ELF-1 (cell line): ENCODE data around the gene ASCL2.
A peak's percentile ranks its signal among the peaks of the same experiment; 100 is the strongest.

Experiments
- DNase-seq: peaks from one replicate; pipeline ENCODE4 v3.0.0-alpha.2; 2016; ENCODE audit warnings: low read depth, low spot score

Gene ASCL2

DNA sequence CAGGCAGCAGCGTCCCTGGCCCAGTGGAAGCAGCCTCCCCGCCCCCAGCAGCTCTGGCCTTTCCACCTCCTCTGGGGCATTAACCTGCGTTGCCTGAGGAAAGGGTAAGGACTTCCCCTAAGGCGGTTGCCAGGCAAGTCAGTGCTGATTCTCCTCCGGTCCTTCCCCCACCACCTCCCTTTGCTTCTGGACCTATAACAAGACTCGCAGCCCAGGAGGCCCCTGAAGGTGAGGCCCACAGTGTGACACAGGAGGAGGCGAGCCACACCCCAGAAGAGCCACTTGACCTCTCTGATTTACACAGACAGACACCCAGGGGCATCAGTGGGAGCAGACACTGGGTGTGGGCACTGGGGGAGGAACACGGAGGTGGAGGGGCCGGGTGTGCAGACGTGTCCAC, 35.4 kb downstream of the ASCL2 start:
- no peak for DNase-seq

DNA sequence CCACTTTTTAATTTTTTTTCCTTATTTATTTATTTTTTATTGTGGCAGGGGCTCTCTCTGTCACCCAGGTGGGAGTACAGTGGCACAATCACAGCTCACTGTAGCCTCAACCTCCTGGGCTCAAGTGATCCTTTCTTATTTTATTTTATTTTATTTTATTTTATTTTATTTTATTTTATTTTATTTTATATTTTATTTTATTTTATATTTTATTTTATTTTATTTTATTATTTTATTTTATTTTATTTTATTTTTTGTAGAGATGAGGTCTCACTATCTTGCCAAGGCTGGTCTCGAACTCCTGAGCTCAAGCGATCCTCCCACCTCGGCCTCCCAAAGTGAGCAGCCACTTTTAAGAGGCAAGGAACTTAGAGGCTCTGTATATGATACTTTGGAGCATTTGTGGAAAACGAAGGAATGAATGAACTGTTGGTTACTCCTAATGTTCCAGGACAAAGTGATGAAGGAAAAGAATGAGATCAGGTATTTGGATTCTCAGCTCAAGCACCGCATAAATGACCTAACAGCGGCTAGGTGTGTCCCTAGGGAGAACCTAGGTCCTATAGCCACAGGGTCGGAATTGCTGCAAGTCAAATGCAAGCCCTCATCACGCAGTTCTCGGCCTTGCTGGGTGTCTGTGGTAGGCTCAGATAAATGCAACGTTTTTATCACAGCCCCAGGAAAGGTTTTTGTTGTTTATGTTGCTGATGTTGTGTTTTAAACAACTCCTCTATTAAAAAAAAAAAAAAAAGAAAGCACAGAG, 36.5 kb downstream of the ASCL2 start:
- no peak for DNase-seq

DNA sequence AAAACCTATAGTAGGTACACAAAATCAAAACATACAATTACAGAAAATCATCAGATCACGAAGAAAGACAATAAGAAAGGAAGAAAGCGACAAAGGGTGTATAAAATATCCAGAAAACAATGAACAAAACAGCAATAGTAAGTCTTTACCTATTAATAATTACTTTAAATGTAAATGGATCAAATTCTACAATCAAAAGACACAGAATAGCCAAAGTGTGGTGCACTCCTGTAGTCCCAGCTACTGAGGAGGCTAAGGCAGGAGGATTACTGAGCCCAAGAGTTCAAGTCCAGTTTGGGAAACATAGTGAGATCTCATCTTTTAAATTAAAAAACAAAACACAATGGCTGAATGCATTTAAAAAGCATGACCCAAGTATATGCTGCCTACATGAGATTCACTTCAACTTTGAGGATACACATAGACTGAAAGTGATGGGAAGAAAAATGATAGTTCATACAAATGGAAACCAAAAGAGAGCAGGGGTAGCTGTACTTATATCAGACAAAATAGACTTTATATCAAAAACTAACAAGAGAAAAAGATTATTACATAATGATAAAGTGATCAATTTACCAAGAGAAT, 40.6 kb downstream of the ASCL2 start:
- no peak for DNase-seq

DNA sequence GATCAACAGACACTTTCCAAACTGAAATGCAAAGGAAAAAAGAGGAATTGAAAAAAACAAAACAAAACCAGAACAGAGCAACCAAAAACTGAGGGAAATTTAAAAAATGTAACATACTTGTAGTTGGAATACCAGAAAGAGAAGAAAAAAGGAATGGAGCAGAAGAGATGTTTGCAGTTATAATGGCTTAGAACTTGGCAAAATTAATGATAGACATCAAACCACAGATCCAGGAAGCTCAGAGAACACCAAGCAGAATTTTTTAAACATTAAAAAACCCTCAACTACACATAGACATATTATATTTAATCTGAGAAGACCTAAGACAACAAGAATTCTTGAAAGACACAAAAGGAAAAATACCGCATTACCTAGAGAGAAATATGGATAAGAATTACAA, 46.1 kb downstream of the ASCL2 start:
- DNase-seq, result no peak

DNA sequence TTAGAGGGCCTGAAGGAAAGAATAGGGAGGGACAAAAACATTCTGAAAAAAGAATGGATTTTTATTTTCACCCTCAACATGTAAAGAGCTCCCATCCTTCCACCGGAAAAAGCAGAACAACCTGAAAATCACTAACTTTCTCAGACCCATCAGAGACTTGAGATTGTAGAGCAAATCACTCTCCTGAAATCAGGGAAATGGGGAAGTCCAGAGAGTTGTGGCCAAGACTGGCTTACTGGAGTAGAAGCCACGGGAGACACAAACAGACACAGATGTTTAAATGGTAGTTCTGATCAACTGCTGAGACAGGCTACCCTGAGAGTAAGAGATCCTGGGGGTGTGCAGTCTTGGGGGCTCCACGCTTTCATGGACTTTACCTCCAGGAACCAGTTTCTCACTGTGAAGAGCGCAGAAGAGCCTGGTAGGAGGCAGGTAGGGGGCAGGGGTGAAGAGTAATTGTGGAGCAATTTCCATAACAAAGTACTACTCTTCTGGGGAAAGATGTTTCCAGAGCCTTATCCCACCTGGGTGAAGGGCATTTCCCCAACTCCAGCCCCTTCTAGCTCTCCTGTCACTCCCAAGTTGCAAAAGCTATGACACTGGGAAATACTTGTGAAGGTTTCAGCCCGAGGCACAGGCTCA, 47.1 kb downstream of the ASCL2 start:
- DNase-seq, result peak; percentile 23

DNA sequence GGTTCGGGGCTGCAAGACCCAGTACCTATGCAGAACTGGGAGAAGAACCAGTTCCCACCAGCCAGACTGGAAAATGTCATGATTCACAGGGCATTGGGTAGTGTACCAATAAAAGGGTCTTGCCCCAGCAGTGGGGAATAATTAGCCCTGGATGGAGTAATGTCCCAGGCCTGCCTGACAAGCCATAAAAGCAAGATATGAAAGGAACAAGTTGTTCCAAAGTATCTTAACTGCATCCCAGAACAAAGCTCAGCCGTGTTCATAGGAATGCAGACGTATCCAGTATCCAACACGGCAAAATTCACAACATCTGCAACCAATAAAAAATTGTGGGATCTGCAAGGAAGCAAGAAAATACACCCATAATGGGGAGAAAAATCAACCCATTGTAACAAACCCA, 47.9 kb downstream of the ASCL2 start:
- no peak for DNase-seq

DNA sequence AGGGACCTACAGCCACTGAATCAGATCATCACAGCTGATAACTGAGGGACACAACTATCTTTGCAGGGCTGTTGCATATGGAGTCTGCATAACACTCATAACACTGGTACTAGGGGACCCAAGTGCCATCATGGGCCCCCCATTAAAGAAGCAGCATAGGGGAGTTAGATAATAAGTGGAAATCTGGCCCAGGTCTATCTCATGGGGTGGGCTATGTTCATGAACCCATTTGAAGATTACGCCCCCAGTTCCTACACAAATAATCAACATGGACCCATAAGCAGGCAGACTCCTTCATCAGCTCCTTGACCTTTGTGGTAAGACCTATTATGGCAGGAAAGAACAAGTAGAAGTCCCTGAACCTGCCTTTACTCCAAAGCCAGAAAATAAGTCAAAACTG, 48.8 kb downstream of the ASCL2 start:
- DNase-seq, result no peak

DNA sequence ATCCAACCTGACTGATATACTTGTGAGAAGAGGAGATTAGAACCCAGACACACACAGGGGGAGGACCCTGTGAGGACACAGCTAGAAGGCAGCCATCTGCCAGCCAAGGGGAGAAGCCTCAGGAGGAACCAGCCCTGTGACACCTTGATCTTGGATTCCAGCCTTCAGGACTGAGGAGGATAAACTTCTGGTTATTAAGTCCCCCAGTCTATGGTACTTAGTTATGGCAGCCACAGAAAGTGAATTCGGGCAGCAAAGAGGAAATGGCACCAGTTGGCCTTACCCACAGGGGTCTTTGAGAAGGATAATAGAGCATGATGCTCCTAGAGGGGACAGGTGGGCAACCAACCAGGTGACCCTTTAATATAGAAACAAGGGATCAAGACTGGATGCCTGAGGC, 49.4 kb downstream of the ASCL2 start:
- DNase-seq, result no peak

DNA sequence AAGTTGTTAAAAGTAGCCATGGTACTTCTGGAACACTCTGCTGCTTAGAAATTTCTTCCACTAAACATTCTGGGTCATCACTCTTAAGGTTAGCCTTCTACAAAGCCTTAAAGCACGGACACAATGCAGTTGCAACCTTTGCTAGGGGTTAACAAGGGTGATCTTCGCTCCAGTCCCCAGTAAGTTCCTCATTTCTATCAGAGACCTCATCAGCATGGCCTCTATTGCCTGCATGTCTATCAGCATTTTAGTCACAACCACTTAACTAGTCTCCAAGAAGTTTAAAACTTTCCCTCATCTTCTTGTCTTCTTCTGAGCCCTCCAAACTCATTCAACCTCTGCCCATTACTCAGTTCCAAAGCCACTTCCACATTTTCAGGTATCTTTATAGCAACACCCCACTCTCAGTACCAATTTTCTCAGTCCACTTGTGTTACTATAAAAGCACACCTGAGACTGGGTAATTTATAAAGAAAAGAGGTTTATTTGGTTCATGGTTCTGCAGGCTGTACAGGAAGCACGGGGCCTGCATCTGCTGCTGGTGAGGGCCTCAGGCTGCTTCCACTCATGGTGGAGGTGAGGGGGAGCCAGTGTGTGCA, 50.1 kb downstream of the ASCL2 start:
- no peak for DNase-seq

DNA sequence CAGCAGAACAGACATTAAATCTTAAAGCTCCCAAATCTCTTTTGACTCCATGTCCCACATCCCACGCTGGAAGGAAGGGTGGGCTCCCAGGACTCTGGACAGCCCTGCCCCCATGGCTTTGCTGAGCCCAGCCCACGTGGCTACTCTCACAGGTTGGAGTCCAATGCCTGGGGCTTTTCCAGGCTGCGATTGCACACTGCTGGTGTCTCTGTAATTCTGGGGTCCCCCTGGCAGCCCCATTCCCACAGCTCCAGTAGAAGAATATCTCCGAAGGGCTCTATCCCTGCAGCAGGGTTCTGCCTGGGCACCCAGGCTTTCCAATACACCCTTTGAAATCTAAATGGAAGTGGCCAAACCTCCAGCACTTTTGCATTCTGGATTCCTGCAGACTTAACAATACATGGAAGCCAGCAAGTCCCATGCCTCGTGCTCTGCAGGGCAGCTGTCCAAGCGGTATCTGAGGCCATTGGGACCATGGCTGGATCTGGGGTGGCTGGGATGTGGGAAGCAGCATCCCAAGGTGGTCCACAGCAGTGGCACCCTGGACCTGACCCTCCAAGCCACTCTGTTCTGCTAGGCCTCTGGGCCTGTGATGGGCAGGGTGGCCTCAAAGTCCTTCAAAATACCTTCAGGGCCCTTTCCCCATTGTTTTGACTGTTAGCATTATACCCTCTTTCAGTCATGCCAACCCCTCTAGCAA, 50.9 kb downstream of the ASCL2 start:
- DNase-seq, result no peak
